ENCODE results near the gene MIPOL1. TPM values are rescaled to one million over a fixed set of nuclear protein-coding genes. Genes with fewer than 3 reads are reported as not detected.

MIPOL1 gene
- total RNA-seq, 1 experiment from 2014 or later, result 18.7 TPM

DNA sequence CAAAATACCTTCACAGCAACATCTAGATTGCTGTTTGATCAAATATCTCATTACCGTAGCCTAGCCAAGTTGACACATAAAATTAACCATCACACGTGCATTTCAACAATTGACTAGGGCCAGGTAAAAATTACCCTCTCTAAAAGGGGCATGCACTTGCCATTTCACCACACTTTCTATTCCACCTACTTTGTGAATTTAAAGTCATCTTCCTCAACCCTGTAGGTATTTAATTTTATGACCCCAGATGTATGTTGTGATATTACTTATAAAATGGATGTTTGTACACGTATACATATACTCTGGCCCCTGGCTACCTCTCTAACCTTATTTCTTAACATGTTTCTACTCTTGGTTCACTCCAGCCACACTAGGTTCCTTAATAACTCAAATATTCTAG lies 237.1 kb downstream of the MIPOL1 start:
- intact Hi-C loops (cut with micrococcal nuclease; ENCODE audit: unreplicated experiment), result no loop called here
- BruUV-seq (replicated peaks), result no TSS peak
- H3K4me3 Mint-ChIP-seq (ENCODE audit: unreplicated experiment), result no peak overlapping the region
- TF ChIP-seq, protein P1, sequence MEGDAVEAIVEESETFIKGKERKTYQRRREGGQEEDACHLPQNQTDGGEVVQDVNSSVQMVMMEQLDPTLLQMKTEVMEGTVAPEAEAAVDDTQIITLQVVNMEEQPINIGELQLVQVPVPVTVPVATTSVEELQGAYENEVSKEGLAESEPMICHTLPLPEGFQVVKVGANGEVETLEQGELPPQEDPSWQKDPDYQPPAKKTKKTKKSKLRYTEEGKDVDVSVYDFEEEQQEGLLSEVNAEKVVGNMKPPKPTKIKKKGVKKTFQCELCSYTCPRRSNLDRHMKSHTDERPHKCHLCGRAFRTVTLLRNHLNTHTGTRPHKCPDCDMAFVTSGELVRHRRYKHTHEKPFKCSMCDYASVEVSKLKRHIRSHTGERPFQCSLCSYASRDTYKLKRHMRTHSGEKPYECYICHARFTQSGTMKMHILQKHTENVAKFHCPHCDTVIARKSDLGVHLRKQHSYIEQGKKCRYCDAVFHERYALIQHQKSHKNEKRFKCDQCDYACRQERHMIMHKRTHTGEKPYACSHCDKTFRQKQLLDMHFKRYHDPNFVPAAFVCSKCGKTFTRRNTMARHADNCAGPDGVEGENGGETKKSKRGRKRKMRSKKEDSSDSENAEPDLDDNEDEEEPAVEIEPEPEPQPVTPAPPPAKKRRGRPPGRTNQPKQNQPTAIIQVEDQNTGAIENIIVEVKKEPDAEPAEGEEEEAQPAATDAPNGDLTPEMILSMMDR (IDR thresholded peaks at IDR 0.05; ENCODE audit: insufficient read depth in 1 of 2, low read depth in 1 of 2, low read length in 1 of 2, severe bottlenecking in 1 of 2, unreplicated experiment in 1 of 2), result no peak
- no peaks in the 10 kb centered on the region for H3K4me1 Mint-ChIP-seq (ENCODE audit: low read depth, unreplicated experiment)
- Histone ChIP-seq H3K4me1 (peaks cover 14% of the 10 kb centered on the region; the same call in 1 of the 2 replicates), H3K4me3 (ENCODE audit: low read depth, low read length) (no peak overlapping the region), H3K9me3 (no peaks in the 10 kb centered on the region), H3K36me3 (ENCODE audit: control insufficient read depth, insufficient read depth, low read length) (no peaks in the 10 kb centered on the region), H3K27me3 (replicated peaks; ENCODE audit: control insufficient read depth, insufficient read depth, low read length) (no peaks in the 10 kb centered on the region)
- peak overlapping the region; percentile 3 for H3K27ac Mint-ChIP-seq (ENCODE audit: unreplicated experiment)
- no peaks in the 10 kb centered on the region for H3K27me3 Mint-ChIP-seq (ENCODE audit: insufficient read depth, unreplicated experiment)
- H3K9me3 Mint-ChIP-seq (ENCODE audit: unreplicated experiment), result peaks cover 12% of the 10 kb centered on the region
- CTCF ChIA-PET, result no interaction called here
- POLR2A ChIA-PET, result no interaction called here
- H3K36me3 Mint-ChIP-seq (ENCODE audit: insufficient read depth, unreplicated experiment), result no peaks in the 10 kb centered on the region
- DNase-seq, result no peak

DNA sequence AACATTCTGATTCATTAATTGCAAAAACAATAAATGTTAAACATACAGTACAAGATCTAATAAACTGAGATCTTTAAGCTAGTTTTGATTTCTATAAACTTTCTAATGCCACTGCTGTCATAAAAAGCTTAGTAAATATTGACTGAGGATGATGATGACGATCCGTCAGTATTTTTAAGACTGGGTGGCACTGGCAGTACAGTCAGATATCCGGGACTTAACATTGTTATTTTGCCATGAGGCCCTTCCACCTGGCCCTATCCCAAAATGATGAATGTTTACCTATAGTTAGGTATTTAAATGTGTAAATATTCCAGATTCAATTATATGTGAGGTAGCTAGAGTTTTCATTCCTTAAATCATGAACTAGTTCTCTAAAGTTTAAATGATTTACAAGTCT lies 238.8 kb downstream of the MIPOL1 start:
- no peaks in the 10 kb centered on the region for H3K4me1 Mint-ChIP-seq (ENCODE audit: low read depth, unreplicated experiment)
- no peaks in the 10 kb centered on the region for H3K36me3 Mint-ChIP-seq (ENCODE audit: insufficient read depth, unreplicated experiment)
- H3K9me3 Mint-ChIP-seq (ENCODE audit: unreplicated experiment), result peaks cover 13% of the 10 kb centered on the region
- Histone ChIP-seq H3K9me3 (no peaks in the 10 kb centered on the region), H3K36me3 (ENCODE audit: control insufficient read depth, insufficient read depth, low read length) (no peaks in the 10 kb centered on the region), H3K4me3 (ENCODE audit: low read depth, low read length) (no peak overlapping the region), H3K27me3 (replicated peaks; ENCODE audit: control insufficient read depth, insufficient read depth, low read length) (no peaks in the 10 kb centered on the region), H3K4me1 (0 out of 2 replicates have a peak, but pooled peaks cover 6% of the 10 kb centered on the region)
- no peak overlapping the region for H3K4me3 Mint-ChIP-seq (ENCODE audit: unreplicated experiment)
- DNase-seq, result no peak
- intact Hi-C loops (cut with micrococcal nuclease; ENCODE audit: unreplicated experiment), result no loop called here
- POLR2A ChIA-PET, result no interaction called here
- BruUV-seq (replicated peaks), result no TSS peak
- no peak overlapping the region for H3K27ac Mint-ChIP-seq (ENCODE audit: unreplicated experiment)
- CTCF ChIA-PET, result no interaction called here
- TF ChIP-seq, protein P1 (IDR thresholded peaks at IDR 0.05; ENCODE audit: insufficient read depth in 1 of 2, low read depth in 1 of 2, low read length in 1 of 2, severe bottlenecking in 1 of 2, unreplicated experiment in 1 of 2), result no peak
- H3K27me3 Mint-ChIP-seq (ENCODE audit: insufficient read depth, unreplicated experiment), result no peaks in the 10 kb centered on the region

DNA sequence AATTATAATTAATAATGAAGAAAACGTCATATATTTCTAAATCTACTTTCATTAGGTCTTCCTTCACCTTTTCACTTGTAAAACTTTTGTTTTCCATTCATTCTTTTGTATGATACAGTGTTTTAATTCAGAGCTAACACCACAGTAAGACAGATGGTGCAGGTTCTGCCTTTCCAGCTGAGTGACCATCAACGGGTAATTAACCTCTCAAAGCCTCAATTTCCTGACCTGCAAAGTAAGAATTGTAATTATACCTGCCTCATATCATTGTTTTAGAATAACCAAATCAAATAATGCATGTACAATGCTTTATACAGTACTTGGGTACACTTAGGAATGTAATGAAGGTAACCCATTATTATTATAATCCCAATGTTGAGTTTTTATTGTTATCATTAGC lies 239.8 kb downstream of the MIPOL1 start:
- Mint-ChIP-seq H3K4me3 (ENCODE audit: unreplicated experiment) (no peak overlapping the region), H3K9me3 (ENCODE audit: unreplicated experiment) (peaks cover 21% of the 10 kb centered on the region), H3K36me3 (ENCODE audit: insufficient read depth, unreplicated experiment) (no peaks in the 10 kb centered on the region), H3K27me3 (ENCODE audit: insufficient read depth, unreplicated experiment) (no peaks in the 10 kb centered on the region), H3K4me1 (ENCODE audit: low read depth, unreplicated experiment) (no peaks in the 10 kb centered on the region), H3K27ac (ENCODE audit: unreplicated experiment) (no peak overlapping the region)
- ChIA-PET CTCF (no interaction called here), POLR2A (no interaction called here)
- intact Hi-C loops (cut with micrococcal nuclease; ENCODE audit: unreplicated experiment), result no loop called here
- H3K4me3 ChIP-seq (ENCODE audit: low read depth, low read length), result no peak overlapping the region
- H3K9me3 ChIP-seq, result no peaks in the 10 kb centered on the region
- no peaks in the 10 kb centered on the region for H3K27me3 ChIP-seq (replicated peaks; ENCODE audit: control insufficient read depth, insufficient read depth, low read length)
- no peak for DNase-seq
- H3K4me1 ChIP-seq, result 0 out of 2 replicates have a peak, but pooled peaks cover 6% of the 10 kb centered on the region
- TF ChIP-seq, protein P1 (IDR thresholded peaks at IDR 0.05; ENCODE audit: insufficient read depth in 1 of 2, low read depth in 1 of 2, low read length in 1 of 2, severe bottlenecking in 1 of 2, unreplicated experiment in 1 of 2), result no peak
- H3K36me3 ChIP-seq (ENCODE audit: control insufficient read depth, insufficient read depth, low read length), result no peaks in the 10 kb centered on the region
- BruUV-seq (replicated peaks), result no TSS peak
